ENCODE results near the gene ACOT7.
"Not testable (repeated sequence)": the region's sequence is repeated elsewhere in the genome, so short reads cannot be mapped to it uniquely, and the experiment has no call there.

ACOT7 gene

GRCh38 chr1:6393400-6394187 lies at the start of gene ACOT7:
TSS of gene ACOT7 (minus strand) at chr1:6393767. CDS start at chr1:6393399, 368 bp downstream.
- DNase-seq, result peak; percentile 81

- DNase-seq, result no peak
Measured at GRCh38 chr1:6441586-6441985, 48.0 kb upstream of the ACOT7 start.

- no peak for DNase-seq
Measured at GRCh38 chr1:6440198-6441126, 46.9 kb upstream of the ACOT7 start.

- DNase-seq, result peak; percentile 34
Measured at GRCh38 chr1:6438047-6438525, 44.5 kb upstream of the ACOT7 start.

- peak; percentile 68 for DNase-seq
Measured at GRCh38 chr1:6437012-6437700, 43.6 kb upstream of the ACOT7 start.

GRCh38 chr1:6436277-6436676 lies 42.7 kb upstream of the ACOT7 start:
- DNase-seq, result not testable (repeated sequence)

GRCh38 chr1:6435547-6435946 lies 42.0 kb upstream of the ACOT7 start:
- DNase-seq, result no peak

GRCh38 chr1:6435129-6435528 lies 41.6 kb upstream of the ACOT7 start:
- no peak for DNase-seq

- DNase-seq, result peak; percentile 28
Measured at GRCh38 chr1:6434186-6434585, 40.6 kb upstream of the ACOT7 start.

- not testable (repeated sequence) for DNase-seq
Measured at GRCh38 chr1:6431645-6432579, 38.3 kb upstream of the ACOT7 start.

- DNase-seq, result not testable (repeated sequence)
Measured at GRCh38 chr1:6429660-6430411, 36.3 kb upstream of the ACOT7 start.

- DNase-seq, result not testable (repeated sequence)
Measured at GRCh38 chr1:6428453-6428852, 34.9 kb upstream of the ACOT7 start.

- DNase-seq, result no peak
Measured at GRCh38 chr1:6427441-6428390, 34.1 kb upstream of the ACOT7 start.

GRCh38 chr1:6426972-6427350 lies 33.4 kb upstream of the ACOT7 start:
- no peak for DNase-seq

GRCh38 chr1:6426277-6426971 lies 32.9 kb upstream of the ACOT7 start:
- no peak for DNase-seq

- DNase-seq, result no peak
Measured at GRCh38 chr1:6425658-6426057, 32.1 kb upstream of the ACOT7 start.

GRCh38 chr1:6424619-6425593 lies 31.3 kb upstream of the ACOT7 start, which contains the start of gene ESPN:
TSS of gene ESPN (plus strand) at chr1:6424776. CDS start at chr1:6424956, 180 bp downstream.
- no peak for DNase-seq
